RPMI7951 (cell line): ENCODE measurements around the gene C19orf33. TPM values are rescaled to one million over a fixed set of nuclear protein-coding genes. Genes with fewer than 3 reads are reported as not detected.
"Not testable (repeated sequence)": the region's sequence is repeated elsewhere in the genome, so short reads cannot be mapped to it uniquely, and the experiment has no call there.

ENCODE experiments used
- DNase-seq: peaks from one replicate; pipeline ENCODE4 v3.0.0-alpha.2; 2012; ENCODE audit warnings: low read depth
- total RNA-seq: library from RNA; depleted of rRNA; stranded (reverse); fragments of >200 nt; shearing (Covaris generic); gene quantifications from 2 replicates; pipeline ENCODE4 v1.2.3, GENCODE V29; 2014; rRNA removed

Gene C19orf33
- total RNA-seq, 1 experiment from 2014 or later = not detected

GRCh38 chr19:38339011-38339410 lies 35.0 kb downstream of the C19orf33 start:
- not testable (repeated sequence) for DNase-seq

DNA sequence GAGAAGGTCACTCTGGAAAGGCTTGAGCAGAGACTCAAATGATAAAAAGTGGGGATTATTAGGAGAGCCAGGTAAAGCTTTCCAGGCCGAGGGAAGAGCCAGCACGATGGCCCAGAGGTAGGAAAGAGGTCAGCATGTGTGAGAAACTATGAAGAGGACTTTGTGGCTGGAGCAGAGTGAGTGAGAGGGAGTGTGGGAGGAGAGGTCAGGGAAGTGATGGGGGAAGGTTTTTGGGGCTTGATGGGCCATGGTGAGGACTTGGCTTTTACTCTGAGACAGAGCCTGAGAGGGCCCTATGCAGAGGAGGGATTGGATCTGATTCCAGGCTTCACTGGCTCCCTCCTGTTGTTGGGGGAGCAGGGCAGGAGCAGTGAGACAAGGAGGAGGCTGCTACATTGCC lies 36.9 kb downstream of the C19orf33 start:
- DNase-seq = no peak

- DNase-seq = no peak
Observed at GRCh38 chr19:38346837-38347236, 42.8 kb downstream of the C19orf33 start.

- DNase-seq = no peak
Observed at GRCh38 chr19:38350883-38351282, 46.8 kb downstream of the C19orf33 start.

DNA sequence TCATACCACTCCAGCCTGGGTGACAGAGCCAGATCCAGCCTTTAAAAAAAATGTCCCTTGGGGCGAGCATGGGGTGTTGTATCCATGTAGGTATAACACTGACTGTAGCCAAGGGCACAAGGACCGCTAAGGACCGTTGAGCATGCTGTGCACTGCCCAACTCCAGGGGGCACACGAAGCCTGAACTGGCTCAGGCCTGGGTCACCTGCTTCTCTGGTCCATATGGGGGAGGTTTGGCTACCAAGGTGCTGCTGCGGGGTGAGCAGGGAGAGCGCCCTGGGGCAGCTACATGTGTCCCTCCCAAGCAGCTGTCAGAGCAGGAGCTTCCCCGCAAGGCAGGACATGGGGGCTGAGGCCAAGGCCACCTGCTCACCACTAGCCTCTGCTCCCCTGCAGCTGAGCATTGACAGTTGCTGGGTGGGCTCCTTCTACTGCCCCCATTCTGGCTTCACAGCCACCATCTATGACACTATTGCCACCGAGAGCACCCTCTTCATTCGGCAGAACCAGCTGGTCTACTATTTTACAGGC lies 47.9 kb downstream of the C19orf33 start:
- no peak for DNase-seq

DNA sequence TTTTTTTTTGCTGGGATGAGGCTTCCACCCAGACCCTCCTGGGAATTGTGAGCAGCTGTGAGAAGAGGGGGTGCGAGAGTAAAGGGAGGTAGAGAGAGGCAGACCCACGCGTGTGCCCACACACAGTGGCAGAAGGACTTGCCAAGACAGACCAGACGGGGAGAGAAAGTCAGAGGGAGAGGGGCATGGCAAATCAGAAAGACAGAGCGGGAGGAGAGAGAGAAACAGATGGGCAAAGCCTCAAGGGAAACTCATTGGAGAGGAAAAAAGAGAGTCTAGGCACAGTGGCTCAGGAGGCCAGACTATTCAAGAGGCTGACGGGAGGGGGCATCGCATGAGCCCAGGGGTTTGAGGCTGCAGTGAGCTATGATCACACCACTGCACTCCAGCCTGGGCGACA lies 48.6 kb downstream of the C19orf33 start:
- no peak for DNase-seq

Other genes with a start within 250 kb of the C19orf33 start
- 1.7 and 3.0 TPM in 2 replicates for gene DPF1, start 80.0 kb upstream of the C19orf33 start, total RNA-seq
- not detected in 2 replicates for gene PPP1R14A, start 47.9 kb upstream of the C19orf33 start, total RNA-seq
- 0.48 TPM in 1 of 2 replicates, not detected in the other for gene SPINT2, start 39.7 kb upstream of the C19orf33 start, total RNA-seq
- 80.1 and 106 TPM in 2 replicates for gene YIF1B, start 11.7 kb downstream of the C19orf33 start, total RNA-seq
- 0.12 and 0.29 TPM in 2 replicates for gene KCNK6, start 15.6 kb downstream of the C19orf33 start, total RNA-seq
- gene CATSPERG, start 31.6 kb downstream of the C19orf33 start, total RNA-seq = 0.10 TPM in 1 of 2 replicates, not detected in the other
- gene PSMD8, start 70.3 kb downstream of the C19orf33 start, total RNA-seq = 478 and 533 TPM in 2 replicates
- 0.36 TPM in 1 of 2 replicates, not detected in the other for gene GGN, start 83.8 kb downstream of the C19orf33 start, total RNA-seq
- 0.72 and 0.78 TPM in 2 replicates for gene SPRED3, start 84.4 kb downstream of the C19orf33 start, total RNA-seq
- 8.7 and 14.6 TPM in 2 replicates for gene FAM98C, start 98.8 kb downstream of the C19orf33 start, total RNA-seq
- gene RASGRP4, start 122.0 kb downstream of the C19orf33 start, total RNA-seq = not detected in 2 replicates
- under 0.01 TPM in 1 of 2 replicates, not detected in the other for gene RYR1, start 129.4 kb downstream of the C19orf33 start, total RNA-seq